ENCODE results near the gene RPL35.

The RPL35 gene

GRCh38 chr9:124820698-124821623 lies 40.8 kb downstream of the RPL35 start:
- DNase-seq (ENCODE audit: low read depth in 1 of 2, low spot score in 1 of 2), result no peak

DNA sequence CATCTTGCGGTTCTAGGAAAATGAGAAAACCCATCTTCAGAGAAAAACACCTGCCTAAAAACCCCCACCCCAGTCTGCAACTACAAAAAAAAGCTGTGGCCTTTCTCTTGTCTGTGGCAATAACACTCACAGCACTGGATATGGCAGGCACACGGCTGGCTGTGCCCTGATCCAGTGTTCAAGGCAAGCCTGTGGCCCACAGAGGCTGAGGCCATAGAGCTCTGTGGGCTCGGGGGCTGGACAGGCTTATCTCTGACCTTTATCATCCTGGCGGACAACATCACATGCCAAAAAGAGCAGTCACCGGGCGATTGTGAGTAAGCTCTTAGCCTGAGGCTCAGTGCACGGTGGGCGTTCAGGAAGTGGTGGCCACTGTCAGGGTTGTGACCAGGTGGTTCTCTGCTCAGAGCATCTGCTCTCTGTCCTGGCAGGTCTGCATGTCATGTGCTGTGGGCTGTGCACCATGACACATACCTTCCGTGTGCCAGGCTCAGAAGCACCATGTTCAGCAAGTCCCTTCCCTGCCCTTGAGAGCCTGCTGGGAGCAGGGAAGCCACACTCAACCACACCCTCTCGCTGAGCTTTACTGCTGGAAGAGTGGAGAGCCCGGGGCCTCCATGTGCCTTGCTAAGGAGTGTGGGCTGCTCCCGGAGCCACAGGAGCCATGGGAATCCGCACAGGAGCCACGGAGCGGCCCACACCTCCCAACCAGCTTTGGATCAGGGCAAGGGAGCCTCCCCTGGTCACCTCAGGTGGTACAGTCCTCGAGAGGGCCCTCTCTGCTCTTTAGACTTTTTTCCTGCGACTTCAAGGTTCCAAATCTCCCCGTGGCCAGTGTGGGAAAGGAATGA lies 43.1 kb downstream of the RPL35 start:
- DNase-seq (ENCODE audit: low read depth in 1 of 2, low spot score in 1 of 2), result no peak

DNA sequence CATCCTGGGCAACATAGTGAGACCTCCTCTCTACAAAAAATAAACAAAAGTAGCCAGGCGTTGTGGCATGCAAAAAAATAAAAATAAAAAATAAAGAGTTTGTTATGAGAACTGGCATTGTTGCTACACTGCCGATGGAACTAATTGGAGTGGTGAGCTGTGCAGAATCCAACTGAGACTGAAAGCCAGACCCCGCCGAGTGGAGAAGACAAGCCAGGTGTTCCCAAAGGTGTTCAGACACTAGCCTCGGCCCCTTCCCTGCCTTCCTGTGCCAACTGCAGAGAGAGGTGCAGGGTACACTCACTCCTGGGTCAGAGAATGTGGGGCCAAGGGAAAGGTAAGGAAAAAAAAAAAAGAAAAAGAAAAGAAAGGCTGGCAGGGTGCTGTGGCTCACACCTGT lies 46.2 kb downstream of the RPL35 start:
- DNase-seq (ENCODE audit: low read depth in 1 of 2, low spot score in 1 of 2), result no peak

- DNase-seq (ENCODE audit: low read depth in 1 of 2, low spot score in 1 of 2), result no peak
Measured at GRCh38 chr9:124814164-124814535, 47.6 kb downstream of the RPL35 start.

- no peak for DNase-seq (ENCODE audit: low read depth in 1 of 2, low spot score in 1 of 2)
Measured at GRCh38 chr9:124813501-124814163, 48.1 kb downstream of the RPL35 start.

DNA sequence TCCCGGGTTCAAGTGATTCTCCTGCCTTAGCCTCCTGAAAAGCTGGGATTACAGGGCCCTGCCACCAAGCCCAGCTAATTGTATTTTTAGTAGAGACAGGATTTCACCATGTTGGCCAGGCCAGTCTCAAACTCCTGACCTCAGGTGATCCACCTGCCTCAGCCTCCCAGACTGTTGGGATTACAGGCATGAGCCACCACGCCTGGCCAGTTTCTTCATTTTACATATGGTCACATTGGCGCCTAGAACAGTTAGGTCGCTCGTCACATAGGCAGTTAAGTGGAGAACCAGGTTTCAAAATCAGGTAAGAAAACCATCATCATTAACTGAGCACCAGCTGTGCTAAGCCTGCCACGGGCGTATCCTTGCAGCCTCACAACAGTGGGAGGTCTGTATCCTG lies 48.7 kb downstream of the RPL35 start:
- no peak for DNase-seq (ENCODE audit: low read depth in 1 of 2, low spot score in 1 of 2)

- DNase-seq (ENCODE audit: low read depth in 1 of 2, low spot score in 1 of 2), result no peak
Measured at GRCh38 chr9:124812441-124812876, 49.3 kb downstream of the RPL35 start.

DNA sequence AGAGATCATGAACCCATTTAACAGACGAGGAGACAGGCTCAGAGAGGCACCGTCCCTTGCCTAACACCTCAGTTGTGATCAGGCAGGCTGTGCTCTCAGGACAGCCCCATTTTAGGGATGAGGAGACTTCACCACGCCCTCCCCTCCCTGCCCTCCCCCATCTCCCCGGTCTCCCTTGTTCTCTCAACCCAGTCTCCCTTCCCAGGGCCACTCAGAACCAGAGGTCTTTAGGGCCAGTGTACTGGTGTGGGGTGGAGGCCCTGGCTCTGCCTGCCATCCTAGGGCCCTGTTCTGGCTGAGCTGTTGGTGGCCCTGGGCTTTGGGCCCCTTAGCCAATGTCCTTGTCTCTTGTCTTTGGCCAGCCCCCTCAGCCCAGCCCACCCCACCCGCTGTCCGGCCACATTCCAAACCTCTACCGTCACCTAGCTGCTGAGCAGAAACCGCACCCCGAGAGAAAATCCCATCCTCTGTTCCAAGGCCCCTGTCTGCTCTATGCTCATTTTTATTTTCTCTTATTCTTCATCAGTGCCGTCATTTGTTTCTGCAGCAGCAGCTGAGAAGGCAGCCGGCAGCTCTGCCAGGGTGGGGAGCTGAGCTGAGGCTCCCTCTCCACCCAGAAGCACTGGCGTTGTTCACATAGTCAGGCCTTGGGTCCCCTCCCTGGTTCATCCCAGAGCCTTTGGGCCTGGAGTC lies 50.9 kb downstream of the RPL35 start:
- no peak for DNase-seq (ENCODE audit: low read depth in 1 of 2, low spot score in 1 of 2)

GRCh38 chr9:124809741-124810500 lies 51.8 kb downstream of the RPL35 start:
- DNase-seq (ENCODE audit: low read depth in 1 of 2, low spot score in 1 of 2), result no peak

DNA sequence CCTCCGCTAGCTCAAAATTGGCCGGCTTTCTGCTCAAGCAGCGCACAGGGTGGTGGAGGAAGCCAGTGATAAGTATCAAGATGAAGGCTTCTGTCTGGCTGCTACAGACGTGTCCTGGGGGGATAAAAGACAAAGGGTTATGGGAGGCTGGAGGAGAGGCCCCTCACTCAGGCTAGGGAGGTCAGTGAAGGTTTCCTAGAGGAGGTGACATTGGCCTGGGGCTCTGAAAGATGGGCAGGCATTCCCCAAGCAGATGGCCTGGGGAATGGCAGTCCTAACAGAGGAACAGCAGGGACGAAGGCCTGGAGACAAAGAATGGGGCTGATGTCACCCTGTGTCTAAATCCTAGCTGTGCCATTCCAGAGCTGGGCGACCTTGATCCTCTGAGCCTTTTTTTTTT lies 52.5 kb downstream of the RPL35 start:
- no peak for DNase-seq (ENCODE audit: low read depth in 1 of 2, low spot score in 1 of 2)

GRCh38 chr9:124808246-124808956 lies 53.4 kb downstream of the RPL35 start:
- no peak for DNase-seq (ENCODE audit: low read depth in 1 of 2, low spot score in 1 of 2)
